Mesothelial cell of epicardium (in vitro differentiated cells): ENCODE measurements around the gene SHISA7. TPM values are rescaled to one million over a fixed set of nuclear protein-coding genes. Genes with fewer than 3 reads are reported as not detected.
A peak's percentile ranks its signal among the peaks of the same experiment; 100 is the strongest.

Source experiments
- DNase-seq, 2 experiments: peaks; one replicate each; pipeline ENCODE4 v3.0.0; 2021; ENCODE audit warnings: low spot score in 2 of 2; ENCODE audit not compliant: unreplicated experiment in 2 of 2
- H3K27ac Mint-ChIP-seq: 2 replicates; pipeline ENCODE4 v1.8.0; 2021; ENCODE audit warnings: mixed read lengths
- H3K27me3 Mint-ChIP-seq: 2 replicates; pipeline ENCODE4 v1.8.0; 2021; ENCODE audit warnings: low read depth, mixed read lengths
- H3K36me3 Mint-ChIP-seq: 2 replicates; pipeline ENCODE4 v1.8.0; 2021; ENCODE audit warnings: mixed read lengths
- H3K4me1 Mint-ChIP-seq: 2 replicates; pipeline ENCODE4 v1.8.0; 2021; ENCODE audit warnings: mixed read lengths
- H3K4me3 Mint-ChIP-seq: 2 replicates; pipeline ENCODE4 v1.8.0; 2021; ENCODE audit warnings: mild to moderate bottlenecking, moderate library complexity, mixed read lengths
- H3K9me3 Mint-ChIP-seq: 2 replicates; pipeline ENCODE4 v1.8.0; 2021; ENCODE audit warnings: mixed read lengths
- total RNA-seq: library from RNA; stranded (reverse); gene quantifications from 3 replicates; pipeline ENCODE4 v1.2.1, GENCODE V29; 2021
- TF ChIP-seq, protein P1 (sequence below): fragments of 200-600 bp; sonication (generic); IDR thresholded peaks from one replicate; pipeline ENCODE4 v1.5.0; 2021; ENCODE audit warnings: antibody characterized with exemption; ENCODE audit not compliant: unreplicated experiment

Gene SHISA7
- 0.04 TPM in 1 of 3 replicates, not detected in the others for total RNA-seq

DNA sequence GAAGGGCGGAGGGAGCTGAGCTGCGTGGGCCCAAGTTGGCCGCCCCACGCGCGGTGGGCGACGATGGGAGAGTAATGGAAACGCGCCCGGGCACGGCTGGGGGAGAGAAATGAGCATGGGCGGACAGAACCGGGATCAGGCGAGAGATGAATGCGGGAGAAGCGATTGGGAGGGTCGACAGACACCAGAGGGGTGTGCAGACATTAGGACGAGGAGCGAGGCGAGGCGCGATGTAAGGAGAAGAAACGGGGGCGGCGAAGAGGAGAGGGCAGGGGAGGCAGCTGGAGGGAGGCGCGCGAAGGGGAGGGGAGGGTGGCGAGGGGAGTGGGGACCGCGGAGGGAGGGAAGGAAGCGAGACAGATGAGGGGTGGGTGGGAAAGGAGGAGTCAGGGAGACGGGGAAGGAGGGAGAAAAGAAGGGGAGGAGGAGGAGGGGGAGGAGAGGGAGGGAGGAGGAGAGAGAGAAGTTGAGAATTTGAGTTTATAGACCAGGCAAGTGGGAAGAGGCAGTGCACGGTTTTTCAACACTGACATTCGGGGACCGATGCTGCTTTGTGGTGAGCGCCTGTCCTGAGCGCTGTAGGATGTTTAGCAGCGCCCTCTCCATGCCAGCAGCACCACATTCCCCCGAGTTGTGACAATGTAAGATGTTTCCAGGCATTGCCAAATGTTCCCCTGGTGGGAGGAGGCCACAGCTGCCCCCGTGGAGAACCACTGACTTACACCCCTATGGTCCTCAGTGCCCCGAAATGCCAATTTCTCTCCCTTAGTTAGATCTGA is at the start of gene SHISA7:
SHISA7 (minus strand) TSS at position 256 of the 779 bp plus-strand sequence. CDS start 437 bp downstream, outside the sequence.
- H3K36me3 Mint-ChIP-seq: no peaks in the 10 kb centered on the region
- H3K4me3 Mint-ChIP-seq: peak within 1 kb of the TSS; percentile 31
- peaks cover 16% of the 10 kb centered on the region for H3K4me1 Mint-ChIP-seq
- H3K9me3 Mint-ChIP-seq: no peaks in the 10 kb centered on the region
- no peak within 1 kb of the TSS for H3K27ac Mint-ChIP-seq
- DNase-seq: no peak
- TF ChIP-seq, protein P1, sequence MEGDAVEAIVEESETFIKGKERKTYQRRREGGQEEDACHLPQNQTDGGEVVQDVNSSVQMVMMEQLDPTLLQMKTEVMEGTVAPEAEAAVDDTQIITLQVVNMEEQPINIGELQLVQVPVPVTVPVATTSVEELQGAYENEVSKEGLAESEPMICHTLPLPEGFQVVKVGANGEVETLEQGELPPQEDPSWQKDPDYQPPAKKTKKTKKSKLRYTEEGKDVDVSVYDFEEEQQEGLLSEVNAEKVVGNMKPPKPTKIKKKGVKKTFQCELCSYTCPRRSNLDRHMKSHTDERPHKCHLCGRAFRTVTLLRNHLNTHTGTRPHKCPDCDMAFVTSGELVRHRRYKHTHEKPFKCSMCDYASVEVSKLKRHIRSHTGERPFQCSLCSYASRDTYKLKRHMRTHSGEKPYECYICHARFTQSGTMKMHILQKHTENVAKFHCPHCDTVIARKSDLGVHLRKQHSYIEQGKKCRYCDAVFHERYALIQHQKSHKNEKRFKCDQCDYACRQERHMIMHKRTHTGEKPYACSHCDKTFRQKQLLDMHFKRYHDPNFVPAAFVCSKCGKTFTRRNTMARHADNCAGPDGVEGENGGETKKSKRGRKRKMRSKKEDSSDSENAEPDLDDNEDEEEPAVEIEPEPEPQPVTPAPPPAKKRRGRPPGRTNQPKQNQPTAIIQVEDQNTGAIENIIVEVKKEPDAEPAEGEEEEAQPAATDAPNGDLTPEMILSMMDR: no peak
- H3K27me3 Mint-ChIP-seq: peaks cover 80% of the 10 kb centered on the region

DNA sequence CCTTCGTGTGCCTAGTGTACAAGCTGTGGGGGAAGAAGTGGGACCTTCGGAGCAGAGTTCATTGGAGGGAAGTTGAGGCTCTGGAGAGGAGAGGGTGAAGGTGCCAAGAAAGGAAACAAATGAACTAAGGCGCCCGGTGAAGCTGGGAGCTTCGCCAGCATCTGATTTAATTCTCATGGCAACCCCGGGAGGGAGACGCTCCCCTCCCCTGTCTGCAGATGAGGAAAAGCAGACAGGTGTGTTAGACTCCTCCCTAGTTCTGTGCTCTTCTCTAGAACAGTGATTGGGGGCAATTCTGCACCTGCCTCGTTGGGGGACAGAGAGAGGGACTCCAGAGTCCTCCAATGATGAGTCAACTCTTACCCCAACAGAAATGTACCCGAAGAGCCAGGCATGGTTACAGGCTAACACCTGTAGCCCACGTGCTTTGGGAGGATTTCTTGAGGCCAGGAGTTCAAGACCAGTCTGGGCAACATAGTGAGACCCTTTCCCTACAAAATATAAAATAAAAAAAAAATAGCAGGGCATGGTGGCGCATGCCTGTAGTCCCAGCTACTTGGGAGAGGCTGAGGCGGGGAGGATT is 49.4 kb upstream of the SHISA7 start:
- Mint-ChIP-seq H3K27me3 (no peaks in the 10 kb centered on the region), H3K4me1 (peaks cover 14% of the 10 kb centered on the region), H3K36me3 (no peaks in the 10 kb centered on the region), H3K27ac (peak overlapping the region; percentile 44), H3K4me3 (no peak overlapping the region), H3K9me3 (no peaks in the 10 kb centered on the region)
- TF ChIP-seq, protein P1: no peak
- DNase-seq: no peak

DNA sequence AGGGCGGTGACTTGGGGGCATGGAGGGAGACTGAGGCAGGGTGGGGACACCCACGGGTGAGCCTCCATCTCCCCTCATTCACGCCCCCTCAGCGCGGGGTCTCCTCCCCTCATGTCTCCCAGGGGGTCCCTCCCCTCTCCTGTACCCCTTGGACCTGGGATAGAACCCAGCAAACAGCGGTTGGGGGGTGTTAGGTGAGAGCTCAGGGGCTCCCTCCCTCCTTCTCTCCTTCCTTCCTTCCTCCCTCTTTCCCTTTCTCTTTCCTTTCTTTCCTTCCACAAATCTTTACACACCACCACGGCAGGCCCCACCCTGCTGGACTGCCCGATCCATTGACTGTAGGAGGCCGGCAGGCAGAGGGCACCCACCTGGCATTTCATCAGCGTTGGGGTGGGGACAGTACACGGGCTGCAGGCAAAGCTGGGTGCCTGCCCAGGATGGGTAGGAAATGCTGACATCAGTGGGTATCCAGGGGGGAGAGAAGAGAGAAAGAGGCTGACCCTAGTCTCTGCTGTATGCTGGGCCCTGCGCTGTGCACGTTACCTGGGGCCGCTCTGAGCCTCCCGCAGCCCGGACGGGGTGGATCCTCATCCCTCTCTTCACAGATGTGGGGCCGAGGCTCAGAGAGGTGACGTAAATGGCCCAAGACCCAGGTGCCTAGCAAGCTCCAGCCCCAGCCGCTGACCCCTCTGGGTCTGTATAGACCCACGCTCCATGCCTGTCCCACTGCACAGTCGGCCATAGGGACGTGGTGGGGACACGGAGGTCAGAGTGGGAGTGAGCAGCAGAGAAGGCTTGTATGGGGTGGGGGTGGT is 48.7 kb upstream of the SHISA7 start:
- Mint-ChIP-seq H3K27ac (peak overlapping the region; percentile 44), H3K9me3 (no peaks in the 10 kb centered on the region), H3K4me3 (no peak overlapping the region), H3K27me3 (no peaks in the 10 kb centered on the region), H3K4me1 (peaks cover 21% of the 10 kb centered on the region), H3K36me3 (no peaks in the 10 kb centered on the region)
- DNase-seq: no peak
- TF ChIP-seq, protein P1: no peak

DNA sequence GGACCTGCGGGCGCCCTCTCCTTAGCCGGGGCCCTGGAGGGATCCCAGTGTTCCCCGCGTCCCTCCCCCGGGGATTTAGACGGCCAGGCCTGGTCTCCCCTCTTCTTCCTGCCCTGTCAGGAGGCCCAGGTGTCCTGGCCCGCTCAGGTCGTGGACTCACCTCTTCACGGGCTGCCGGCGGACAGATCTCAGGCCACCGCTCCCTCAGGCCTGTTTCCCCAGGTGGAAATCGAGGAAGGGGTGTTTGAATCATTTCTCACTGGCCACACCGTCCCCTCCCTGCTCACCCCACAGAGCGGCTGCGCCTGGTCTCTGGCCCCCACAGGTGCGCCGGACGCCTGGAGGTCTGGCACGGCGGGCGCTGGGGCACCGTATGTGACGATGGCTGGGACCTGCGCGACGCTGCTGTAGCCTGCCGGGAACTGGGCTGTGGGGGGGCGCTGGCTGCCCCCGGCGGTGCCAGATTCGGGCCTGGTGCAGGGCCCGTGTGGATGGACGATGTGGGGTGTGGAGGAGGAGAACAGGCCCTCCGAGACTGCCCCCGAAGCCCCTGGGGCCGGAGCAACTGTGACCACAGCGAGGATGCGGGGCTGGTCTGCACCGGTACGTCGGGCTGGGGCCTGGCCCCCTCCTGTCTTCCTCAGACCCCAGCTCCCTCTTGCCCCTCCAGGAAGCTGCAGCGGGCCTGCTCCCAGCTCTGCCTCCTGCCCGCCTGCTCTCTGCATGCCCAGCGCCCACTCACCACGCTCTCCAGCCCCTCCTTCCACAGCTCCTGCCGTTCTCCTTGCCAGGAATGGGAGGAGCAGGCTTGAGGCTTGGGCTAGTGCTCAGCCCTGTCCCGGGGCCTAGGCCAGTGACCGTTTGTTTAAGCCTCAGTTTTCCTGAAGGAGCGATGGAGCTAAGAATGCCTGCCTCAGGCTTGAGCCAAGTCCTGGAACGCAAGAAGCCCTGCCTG is 47.7 kb upstream of the SHISA7 start:
- TF ChIP-seq, protein P1: no peak
- H3K36me3 Mint-ChIP-seq: no peaks in the 10 kb centered on the region
- no peak for DNase-seq
- H3K4me1 Mint-ChIP-seq: peaks cover 21% of the 10 kb centered on the region
- H3K4me3 Mint-ChIP-seq: no peak overlapping the region
- no peaks in the 10 kb centered on the region for H3K9me3 Mint-ChIP-seq
- H3K27me3 Mint-ChIP-seq: no peaks in the 10 kb centered on the region
- no peak overlapping the region for H3K27ac Mint-ChIP-seq
